C4-2B (cell line): Measurements from ENCODE around the gene POLR2E.

Experiments
- CTCF ChIP-seq: fragments of 450-650 bp; conservative IDR thresholded peaks from 2 replicates; pipeline ENCODE4 v1.5.1; 2017; ENCODE audit warnings: mild to moderate bottlenecking
- ZFX ChIP-seq: fragments of 450-650 bp; IDR thresholded peaks from 2 replicates; pipeline ENCODE4 v1.6.1; 2017

- no peak for TF ChIP-seq CTCF
- TF ChIP-seq ZFX = no peak
Observed at GRCh38 chr19:1126984-1127760, 32.0 kb upstream of the POLR2E start.
